GM23338 (cell line): ENCODE results near the gene DPEP2NB. TPM values are rescaled to one million over a fixed set of nuclear protein-coding genes. Genes with fewer than 3 reads are reported as not detected.

Source experiments
- ATAC-seq: fragments of 200-7000 bp; cut with Tn5 transposase; 3 replicates; pipeline ENCODE4 v1.9.1; 2020
- DNase-seq: peaks from one replicate; pipeline ENCODE4 v3.0.0-alpha.2; 2015; ENCODE audit warnings: low spot score
- H2AFZ ChIP-seq: fragments of 200-600 bp; sonication (generic); 2 replicates; pipeline ENCODE4 v1.8.0; 2016; ENCODE audit warnings: antibody characterized with exemption, mild to moderate bottlenecking, moderate library complexity
- H3F3A ChIP-seq: fragments of 200-600 bp; sonication (generic); replicated peaks from 2 replicates; pipeline ENCODE4 v1.8.0; 2017; ENCODE audit warnings: antibody characterized with exemption, mixed run types, low read depth
- H3K27ac ChIP-seq: fragments of 200-600 bp; sonication (generic); 2 replicates; pipeline ENCODE4 v1.6.1; 2016; ENCODE audit warnings: low read depth
- H3K27me3 ChIP-seq: fragments of 200-600 bp; sonication (generic); 2 replicates; pipeline ENCODE4 v1.8.0; 2016; ENCODE audit warnings: mild to moderate bottlenecking, mixed run types, moderate library complexity; ENCODE audit not compliant: insufficient read depth
- H3K36me3 ChIP-seq: fragments of 200-600 bp; sonication (generic); 2 replicates; pipeline ENCODE4 v1.8.0; 2016; ENCODE audit warnings: mild to moderate bottlenecking; ENCODE audit not compliant: insufficient read depth
- H3K4me1 ChIP-seq: fragments of 200-600 bp; sonication (generic); 2 replicates; pipeline ENCODE4 v1.8.0; 2016; ENCODE audit warnings: mild to moderate bottlenecking, moderate library complexity; ENCODE audit not compliant: insufficient read depth
- H3K4me2 ChIP-seq: fragments of 200-600 bp; sonication (generic); 2 replicates; pipeline ENCODE4 v1.7.1; 2017; ENCODE audit warnings: mixed run types
- H3K4me3 ChIP-seq: fragments of 200-600 bp; sonication (generic); 2 replicates; pipeline ENCODE4 v1.6.1; 2016; ENCODE audit warnings: mixed run types
- H3K79me2 ChIP-seq: fragments of 200-600 bp; sonication (generic); replicated peaks from 2 replicates; pipeline ENCODE4 v1.8.0; 2017; ENCODE audit warnings: mild to moderate bottlenecking; ENCODE audit not compliant: insufficient read depth
- H3K9me2 ChIP-seq: fragments of 200-600 bp; sonication (generic); 2 replicates; pipeline ENCODE4 v1.8.0; 2017; ENCODE audit not compliant: insufficient read depth
- H4K20me1 ChIP-seq: fragments of 200-600 bp; sonication (generic); replicated peaks from 2 replicates; pipeline ENCODE4 v1.8.0; 2017; ENCODE audit warnings: mild to moderate bottlenecking; ENCODE audit not compliant: insufficient read depth
- H3K27ac Mint-ChIP-seq: 2 replicates; pipeline ENCODE4 v1.8.0; 2020; ENCODE audit warnings: inconsistent platforms, mild to moderate bottlenecking, moderate library complexity, mixed read lengths
- H3K27me3 Mint-ChIP-seq: 3 replicates; pipeline ENCODE4 v1.8.0; 2022; ENCODE audit warnings: low read depth, mild to moderate bottlenecking, moderate library complexity, mixed read lengths, inconsistent platforms; ENCODE audit not compliant: insufficient read depth, poor library complexity
- H3K36me3 Mint-ChIP-seq: 3 replicates; pipeline ENCODE4 v1.8.0; 2021; ENCODE audit warnings: low read depth, mild to moderate bottlenecking, inconsistent platforms, moderate library complexity, mixed read lengths
- H3K4me1 Mint-ChIP-seq: 3 replicates; pipeline ENCODE4 v1.8.0; 2020; ENCODE audit warnings: mild to moderate bottlenecking, inconsistent platforms, mixed read lengths
- H3K4me3 Mint-ChIP-seq: 3 replicates; pipeline ENCODE4 v1.8.0; 2021; ENCODE audit warnings: moderate library complexity, mild to moderate bottlenecking, inconsistent platforms, mixed read lengths
- H3K9me3 Mint-ChIP-seq: 3 replicates; pipeline ENCODE4 v1.8.0; 2020; ENCODE audit warnings: moderate library complexity, mild to moderate bottlenecking, inconsistent platforms, mixed read lengths
- CREB1 ChIP-seq: fragments of 250-450 bp; sonication (Bioruptor Pico); IDR thresholded peaks from 2 replicates; pipeline ENCODE4 v1.5.0; 2020; ENCODE audit warnings: low read depth, mild to moderate bottlenecking, moderate library complexity
- ETS1 ChIP-seq: IDR thresholded peaks from 2 replicates; pipeline ENCODE4 v1.6.1; 2016; ENCODE audit warnings: antibody characterized with exemption
- EZH2 ChIP-seq: fragments of 200-600 bp; sonication (generic); IDR thresholded peaks from one replicate; pipeline ENCODE4 v1.8.0; 2017; ENCODE audit warnings: antibody characterized with exemption, mild to moderate bottlenecking, low read depth; ENCODE audit not compliant: unreplicated experiment
- EZH2phosphoT487 ChIP-seq: fragments of 200-600 bp; sonication (generic); IDR thresholded peaks from one replicate; pipeline ENCODE4 v1.8.1; 2018; ENCODE audit warnings: antibody characterized with exemption; ENCODE audit not compliant: unreplicated experiment
- POLR2AphosphoS5 ChIP-seq: IDR thresholded peaks from 2 replicates; pipeline ENCODE4 v1.6.1; 2016; ENCODE audit warnings: antibody characterized with exemption, low read depth
- STAT1 ChIP-seq: IDR thresholded peaks from one replicate; pipeline ENCODE4 v1.6.1; 2016; ENCODE audit warnings: antibody characterized with exemption; ENCODE audit not compliant: unreplicated experiment
- ZNF114 ChIP-seq: fragments of 250-450 bp; sonication (Bioruptor Pico); IDR thresholded peaks from 2 replicates; pipeline ENCODE4 v1.5.0; 2020; ENCODE audit warnings: mild to moderate bottlenecking, moderate library complexity
- ZNF331 ChIP-seq: fragments of 250-450 bp; sonication (Bioruptor Pico); IDR thresholded peaks from 2 replicates; pipeline ENCODE4 v1.5.0; 2020; ENCODE audit warnings: low read depth, mild to moderate bottlenecking, moderate library complexity
- ZNF462 ChIP-seq: fragments of 250-450 bp; sonication (Bioruptor Pico); IDR thresholded peaks from 2 replicates; pipeline ENCODE4 v1.5.0; 2020; ENCODE audit warnings: mild to moderate bottlenecking, moderate library complexity
- polyA plus RNA-seq: library from polyadenylated mRNA; unstranded; fragments of >200 nt; fragmentation: Nextera tagmentation; extraction: Ambion mirVana; gene quantifications from 2 replicates; pipeline ENCODE4 v1.2.1, GENCODE V29; 2016
- total RNA-seq: library from RNA; depleted of rRNA; stranded (reverse); fragments of >200 nt; shearing (Covaris generic); gene quantifications from 2 replicates; pipeline ENCODE4 v1.2.3, GENCODE V29; 2014

Gene DPEP2NB
- total and polyA plus RNA-seq, 2 experiments from 2014 or later: not detected

- peaks cover 3% of the 10 kb centered on the region; the same call in 1 of the 2 replicates for H3K9me2 ChIP-seq
- Mint-ChIP-seq H3K4me3 (no peak overlapping the region), H3K27ac (no peak overlapping the region), H3K36me3 (no peaks in the 10 kb centered on the region), H3K9me3 (peaks cover 4% of the 10 kb centered on the region; the same call in 1 of the 3 replicates), H3K27me3 (peaks cover 18% of the 10 kb centered on the region), H3K4me1 (no peaks in the 10 kb centered on the region)
- no peaks in the 10 kb centered on the region for H3K79me2 ChIP-seq
- no peak overlapping the region for H2AFZ ChIP-seq
- peaks cover 3% of the 10 kb centered on the region; the same call in 1 of the 2 replicates for H3K27me3 ChIP-seq
- H4K20me1 ChIP-seq: no peaks in the 10 kb centered on the region
- ATAC-seq: no peak
- no peak overlapping the region for H3K27ac ChIP-seq
- H3K4me3 ChIP-seq: no peak overlapping the region
- H3K36me3 ChIP-seq: no peaks in the 10 kb centered on the region
- H3K4me1 ChIP-seq: no peaks in the 10 kb centered on the region
- no peak overlapping the region for H3K4me2 ChIP-seq
- no peak for DNase-seq
- TF ChIP-seq ZNF114 (CRISPR knock-in tag): no peak
- no peaks in the 10 kb centered on the region for H3F3A ChIP-seq
Measured at GRCh38 chr16:67988675-67989074, 27.0 kb downstream of the DPEP2NB start.

GRCh38 chr16:67987460-67988160 lies 28.1 kb downstream of the DPEP2NB start:
- no peak for DNase-seq
- Histone ChIP-seq H3K4me2 (no peak overlapping the region), H3K36me3 (no peaks in the 10 kb centered on the region), H3K4me3 (no peak overlapping the region), H3K27me3 (peaks cover 3% of the 10 kb centered on the region; the same call in 1 of the 2 replicates), H3F3A (no peaks in the 10 kb centered on the region), H3K4me1 (no peaks in the 10 kb centered on the region), H3K79me2 (no peaks in the 10 kb centered on the region), H4K20me1 (no peaks in the 10 kb centered on the region), H3K27ac (no peak overlapping the region), H3K9me2 (peaks cover 3% of the 10 kb centered on the region; the same call in 1 of the 2 replicates), H2AFZ (no peak overlapping the region)
- TF ChIP-seq ZNF331 (no peak), STAT1 (no peak), ZNF462 (CRISPR knock-in tag) (no peak), EZH2 (no peak), ETS1 (no peak), POLR2AphosphoS5 (no peak), EZH2phosphoT487 (no peak), CREB1 (CRISPR knock-in tag) (no peak)
- H3K4me1 Mint-ChIP-seq: peaks cover 8% of the 10 kb centered on the region; the same call in 1 of the 3 replicates
- no peak overlapping the region for H3K27ac Mint-ChIP-seq
- H3K9me3 Mint-ChIP-seq: peaks cover 9% of the 10 kb centered on the region
- peaks cover 22% of the 10 kb centered on the region for H3K27me3 Mint-ChIP-seq
- no peak overlapping the region for H3K4me3 Mint-ChIP-seq
- no peaks in the 10 kb centered on the region for H3K36me3 Mint-ChIP-seq
- ATAC-seq: no peak
